HG03460 (cell line): ENCODE results near the gene PNPLA2.

Source experiments
- ATAC-seq: cut with Tn5 transposase; IDR thresholded peaks from one replicate; pipeline ENCODE4 v1.9.1; 2021; ENCODE audit not compliant: unreplicated experiment

The PNPLA2 gene

DNA sequence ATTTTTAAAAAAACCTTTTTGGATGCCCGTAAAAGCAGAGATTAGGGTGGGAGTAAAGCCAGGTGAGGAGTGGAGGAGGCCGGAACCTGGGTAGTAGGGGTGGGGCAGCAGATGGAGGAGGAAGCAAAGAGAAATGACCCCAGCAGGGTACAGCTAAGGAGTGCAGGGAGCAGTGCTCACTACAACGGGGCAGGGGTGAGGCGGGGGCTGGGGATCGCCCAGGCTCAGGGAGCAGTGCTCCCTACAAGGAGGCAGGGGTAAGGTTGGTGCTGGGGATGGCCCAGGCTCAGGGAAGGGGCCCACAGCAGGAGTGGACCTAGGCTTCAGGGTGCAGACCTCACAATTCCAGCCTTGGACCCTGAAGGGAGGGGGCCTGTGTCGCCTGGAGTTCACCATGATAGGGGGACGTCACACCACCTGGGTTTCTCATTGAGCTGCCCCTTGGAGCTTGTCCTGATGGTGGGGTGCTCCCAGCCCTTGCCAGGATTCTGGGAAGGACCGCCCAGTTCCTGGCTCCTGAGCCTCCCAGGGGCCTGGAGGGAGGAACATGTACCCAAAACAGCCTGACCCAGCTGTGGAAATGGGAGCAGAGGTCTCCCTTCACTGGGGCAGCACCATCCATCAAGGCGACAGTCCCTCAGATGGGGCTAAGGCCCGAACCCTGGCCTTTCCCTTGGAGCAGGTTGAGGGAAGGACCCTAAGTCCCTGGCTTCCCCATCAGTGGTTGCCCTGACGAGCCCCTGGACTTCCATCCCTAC is 2.9 kb upstream of the PNPLA2 start:
- ATAC-seq = no peak

DNA sequence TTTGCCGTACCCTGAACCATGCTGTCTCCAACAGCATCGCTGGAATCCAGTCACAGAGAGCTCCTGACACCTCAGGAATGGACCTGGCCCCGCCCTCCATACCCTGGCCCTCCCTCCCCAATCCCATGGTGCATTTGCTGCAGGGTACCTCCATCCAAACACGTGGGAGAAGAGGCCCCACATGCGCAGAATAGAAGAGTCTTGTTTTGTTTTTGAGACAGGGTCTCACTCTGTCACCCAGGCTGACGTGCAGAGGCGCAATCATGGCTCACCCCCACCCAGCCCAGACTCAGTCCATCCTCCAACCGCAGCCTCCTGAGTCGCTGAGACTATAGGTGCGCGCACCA is 2.3 kb upstream of the PNPLA2 start:
- no peak for ATAC-seq

DNA sequence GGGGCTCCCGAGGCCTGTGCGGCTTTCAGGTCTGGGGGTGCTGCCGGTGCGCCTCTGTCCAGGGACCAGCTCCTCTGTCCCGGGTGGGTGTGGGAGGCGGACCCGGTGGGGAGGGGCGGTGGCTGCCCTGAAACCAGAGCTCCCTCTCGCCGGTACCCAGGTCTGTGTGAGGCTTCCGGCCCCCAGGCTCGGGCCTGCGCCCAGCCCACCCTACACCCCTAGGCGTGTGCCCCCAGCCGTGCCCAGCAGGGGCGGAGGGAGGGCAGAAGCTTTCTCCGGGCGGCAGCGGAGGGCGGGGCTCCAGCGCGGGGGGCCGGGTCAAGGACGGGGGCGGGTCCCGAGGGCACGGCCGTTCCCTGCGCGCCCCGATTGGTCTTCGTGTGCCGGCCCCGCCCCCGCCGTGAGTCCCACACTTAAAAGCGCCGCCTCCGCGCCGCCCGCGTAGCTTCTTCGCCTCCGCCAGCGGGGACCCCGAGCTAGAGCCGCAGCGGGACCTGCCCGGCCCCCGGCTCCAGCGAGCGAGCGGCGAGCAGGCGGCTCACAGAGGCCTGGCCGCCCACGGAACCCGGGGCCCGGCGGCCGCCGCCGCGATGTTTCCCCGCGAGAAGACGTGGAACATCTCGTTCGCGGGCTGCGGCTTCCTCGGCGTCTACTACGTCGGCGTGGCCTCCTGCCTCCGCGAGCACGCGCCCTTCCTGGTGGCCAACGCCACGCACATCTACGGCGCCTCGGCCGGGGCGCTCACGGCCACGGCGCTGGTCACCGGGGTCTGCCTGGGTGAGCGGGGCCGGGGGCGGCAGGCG is 616 bp downstream of the PNPLA2 start:
- peak; percentile 58 for ATAC-seq

DNA sequence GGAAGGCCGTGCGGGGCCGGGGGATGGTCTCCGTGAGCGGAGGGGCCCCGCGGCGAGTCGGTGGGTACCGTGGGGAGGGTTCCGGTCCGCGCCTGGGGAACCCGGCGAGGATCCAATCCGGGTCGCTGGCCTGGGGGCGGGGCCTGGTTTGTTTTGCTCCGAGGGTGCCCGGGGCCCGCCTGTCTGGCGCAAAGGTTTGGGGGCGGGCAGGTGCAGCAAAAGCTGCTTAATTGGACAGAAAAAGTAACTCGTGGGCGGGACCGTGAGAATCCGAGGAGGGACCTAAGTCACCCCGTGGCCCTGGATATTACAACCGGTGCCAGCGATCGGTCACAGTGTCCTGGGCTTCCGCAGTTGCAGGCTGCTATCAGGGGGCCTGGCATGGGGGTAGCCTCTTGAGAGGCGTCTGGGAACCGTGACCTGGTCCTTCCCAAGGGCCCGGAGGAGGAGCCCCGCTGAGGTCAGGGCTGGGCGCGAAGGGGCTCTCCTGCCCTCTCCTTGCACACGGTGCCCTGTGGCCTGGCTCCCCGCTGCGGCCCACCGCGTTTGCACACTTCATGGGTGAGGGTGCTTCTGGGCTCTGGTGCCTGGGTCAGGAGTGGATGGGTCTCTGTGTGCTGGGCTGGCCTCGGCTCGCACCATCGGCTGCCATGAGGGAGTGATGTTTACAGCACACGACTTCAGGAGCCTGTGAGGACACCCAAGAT is 1.4 kb downstream of the PNPLA2 start:
- ATAC-seq = peak; percentile 56

DNA sequence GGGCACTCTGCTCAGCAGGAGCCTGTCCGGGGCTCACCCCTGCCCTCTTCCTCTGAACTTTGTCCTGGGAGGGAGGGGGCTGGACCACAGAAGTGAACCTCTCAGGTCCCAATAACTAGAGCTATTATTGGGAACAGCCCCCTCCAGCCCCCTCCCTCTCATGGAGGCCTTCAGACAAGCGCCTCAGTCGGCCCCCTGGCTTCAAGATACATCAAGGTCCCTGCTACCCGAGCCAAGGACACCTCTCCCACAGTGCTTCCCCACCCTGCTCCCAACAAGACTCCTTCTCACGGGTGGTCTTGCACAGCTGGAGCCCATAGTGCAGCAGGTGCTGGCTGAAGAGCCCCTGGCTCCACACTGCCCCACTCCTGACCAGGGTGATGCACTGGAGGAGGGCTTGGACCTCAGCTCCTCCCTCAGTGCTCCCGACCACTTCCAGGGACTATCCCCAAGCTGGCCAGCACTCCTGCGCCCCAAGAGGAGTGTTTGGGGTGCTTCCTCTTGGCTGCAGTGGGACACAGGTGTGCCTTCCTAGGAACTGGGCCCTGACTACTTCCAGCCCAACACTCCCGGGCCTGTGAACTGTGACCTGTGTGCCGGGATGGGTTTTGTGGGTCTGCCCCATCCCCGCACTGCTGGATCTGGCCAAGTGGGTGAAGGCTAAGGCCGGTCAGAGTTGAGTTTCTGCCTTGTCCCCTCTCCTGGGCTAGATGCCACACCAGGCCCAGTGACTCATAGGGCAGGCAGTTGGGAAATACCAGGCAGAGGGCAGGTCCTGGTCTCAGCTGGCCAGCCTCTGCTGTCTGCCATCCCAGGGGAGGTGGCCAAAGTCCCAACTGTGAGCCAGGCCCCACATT is 2.2 kb downstream of the PNPLA2 start:
- ATAC-seq = no peak

DNA sequence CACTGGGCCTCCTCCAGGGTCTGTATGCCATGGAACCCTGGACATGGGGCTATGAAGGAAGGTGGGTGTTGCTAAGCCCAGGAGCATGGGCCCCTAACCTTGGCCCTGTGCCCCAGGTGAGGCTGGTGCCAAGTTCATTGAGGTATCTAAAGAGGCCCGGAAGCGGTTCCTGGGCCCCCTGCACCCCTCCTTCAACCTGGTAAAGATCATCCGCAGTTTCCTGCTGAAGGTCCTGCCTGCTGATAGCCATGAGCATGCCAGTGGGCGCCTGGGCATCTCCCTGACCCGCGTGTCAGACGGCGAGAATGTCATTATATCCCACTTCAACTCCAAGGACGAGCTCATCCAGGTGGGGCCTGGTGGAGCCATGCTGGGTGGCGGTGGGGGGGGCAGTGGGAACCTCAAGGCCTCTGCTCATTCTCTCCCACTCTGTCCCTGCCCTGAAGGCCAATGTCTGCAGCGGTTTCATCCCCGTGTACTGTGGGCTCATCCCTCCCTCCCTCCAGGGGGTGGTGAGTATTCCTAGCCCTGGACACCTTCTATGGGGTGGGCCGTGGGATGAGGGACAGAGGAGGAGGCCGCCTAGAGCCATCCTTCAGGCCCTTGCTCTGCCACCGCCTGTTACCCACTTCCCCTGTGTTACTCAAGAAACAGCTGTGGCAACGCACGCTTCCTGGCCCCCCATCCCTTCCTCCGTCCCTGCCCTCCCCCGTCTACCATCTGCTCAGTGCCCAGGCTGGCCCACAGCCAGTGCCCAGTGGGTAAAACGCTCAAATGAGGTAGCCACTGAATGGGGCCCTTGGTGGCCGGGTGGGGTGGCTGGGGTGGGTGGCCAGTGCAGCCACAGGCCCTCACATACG is 3.0 kb downstream of the PNPLA2 start:
- no peak for ATAC-seq

DNA sequence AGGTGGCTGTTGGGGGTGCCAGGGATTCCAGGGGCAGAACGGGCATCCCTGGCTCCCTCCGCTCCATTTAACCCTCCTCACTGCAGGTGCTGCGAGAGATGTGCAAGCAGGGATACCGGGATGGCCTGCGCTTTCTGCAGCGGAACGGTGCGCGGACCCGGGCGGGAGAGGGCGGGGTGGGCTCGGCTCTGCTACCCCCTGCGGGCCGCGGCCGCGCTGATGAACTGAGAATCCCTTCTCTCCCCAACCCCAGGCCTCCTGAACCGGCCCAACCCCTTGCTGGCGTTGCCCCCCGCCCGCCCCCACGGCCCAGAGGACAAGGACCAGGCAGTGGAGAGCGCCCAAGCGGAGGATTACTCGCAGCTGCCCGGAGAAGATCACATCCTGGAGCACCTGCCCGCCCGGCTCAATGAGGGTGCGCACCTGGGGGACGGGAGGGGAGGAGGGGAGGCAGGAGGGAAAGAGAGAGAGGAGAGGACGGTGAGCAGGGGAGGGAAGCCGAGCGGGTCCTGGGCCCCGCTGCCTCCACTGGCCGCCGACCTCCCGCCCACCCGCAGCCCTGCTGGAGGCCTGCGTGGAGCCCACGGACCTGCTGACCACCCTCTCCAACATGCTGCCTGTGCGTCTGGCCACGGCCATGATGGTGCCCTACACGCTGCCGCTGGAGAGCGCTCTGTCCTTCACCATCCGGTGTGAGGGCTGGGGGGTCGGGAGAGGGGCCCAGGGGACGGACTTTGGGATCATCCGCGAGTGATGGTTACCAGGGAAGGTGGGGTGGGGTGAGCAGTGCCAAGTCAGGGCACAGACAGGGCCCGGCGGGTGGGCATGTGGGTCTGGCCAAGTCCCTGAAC is 5.0 kb downstream of the PNPLA2 start:
- ATAC-seq = no peak

DNA sequence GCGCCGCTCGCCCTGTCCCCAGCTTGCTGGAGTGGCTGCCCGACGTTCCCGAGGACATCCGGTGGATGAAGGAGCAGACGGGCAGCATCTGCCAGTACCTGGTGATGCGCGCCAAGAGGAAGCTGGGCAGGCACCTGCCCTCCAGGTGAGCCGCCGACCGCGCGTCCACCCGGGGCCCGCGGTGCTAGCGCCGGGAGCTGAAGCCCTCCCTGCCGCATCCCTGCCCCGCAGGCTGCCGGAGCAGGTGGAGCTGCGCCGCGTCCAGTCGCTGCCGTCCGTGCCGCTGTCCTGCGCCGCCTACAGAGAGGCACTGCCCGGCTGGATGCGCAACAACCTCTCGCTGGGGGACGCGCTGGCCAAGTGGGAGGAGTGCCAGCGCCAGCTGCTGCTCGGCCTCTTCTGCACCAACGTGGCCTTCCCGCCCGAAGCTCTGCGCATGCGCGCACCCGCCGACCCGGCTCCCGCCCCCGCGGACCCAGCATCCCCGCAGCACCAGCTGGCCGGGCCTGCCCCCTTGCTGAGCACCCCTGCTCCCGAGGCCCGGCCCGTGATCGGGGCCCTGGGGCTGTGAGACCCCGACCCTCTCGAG is 5.7 kb downstream of the PNPLA2 start:
- no peak for ATAC-seq

DNA sequence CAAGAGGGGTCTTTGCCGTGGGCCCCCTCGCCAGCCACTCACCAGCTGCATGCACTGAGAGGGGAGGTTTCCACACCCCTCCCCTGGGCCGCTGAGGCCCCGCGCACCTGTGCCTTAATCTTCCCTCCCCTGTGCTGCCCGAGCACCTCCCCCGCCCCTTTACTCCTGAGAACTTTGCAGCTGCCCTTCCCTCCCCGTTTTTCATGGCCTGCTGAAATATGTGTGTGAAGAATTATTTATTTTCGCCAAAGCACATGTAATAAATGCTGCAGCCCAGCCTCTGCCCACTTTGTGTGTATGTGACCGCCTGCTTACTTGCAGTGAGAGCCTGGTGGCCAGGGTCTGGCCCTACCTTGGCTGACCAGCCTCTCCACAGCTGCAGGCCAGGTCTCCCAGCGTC is 6.2 kb downstream of the PNPLA2 start:
- ATAC-seq = no peak

DNA sequence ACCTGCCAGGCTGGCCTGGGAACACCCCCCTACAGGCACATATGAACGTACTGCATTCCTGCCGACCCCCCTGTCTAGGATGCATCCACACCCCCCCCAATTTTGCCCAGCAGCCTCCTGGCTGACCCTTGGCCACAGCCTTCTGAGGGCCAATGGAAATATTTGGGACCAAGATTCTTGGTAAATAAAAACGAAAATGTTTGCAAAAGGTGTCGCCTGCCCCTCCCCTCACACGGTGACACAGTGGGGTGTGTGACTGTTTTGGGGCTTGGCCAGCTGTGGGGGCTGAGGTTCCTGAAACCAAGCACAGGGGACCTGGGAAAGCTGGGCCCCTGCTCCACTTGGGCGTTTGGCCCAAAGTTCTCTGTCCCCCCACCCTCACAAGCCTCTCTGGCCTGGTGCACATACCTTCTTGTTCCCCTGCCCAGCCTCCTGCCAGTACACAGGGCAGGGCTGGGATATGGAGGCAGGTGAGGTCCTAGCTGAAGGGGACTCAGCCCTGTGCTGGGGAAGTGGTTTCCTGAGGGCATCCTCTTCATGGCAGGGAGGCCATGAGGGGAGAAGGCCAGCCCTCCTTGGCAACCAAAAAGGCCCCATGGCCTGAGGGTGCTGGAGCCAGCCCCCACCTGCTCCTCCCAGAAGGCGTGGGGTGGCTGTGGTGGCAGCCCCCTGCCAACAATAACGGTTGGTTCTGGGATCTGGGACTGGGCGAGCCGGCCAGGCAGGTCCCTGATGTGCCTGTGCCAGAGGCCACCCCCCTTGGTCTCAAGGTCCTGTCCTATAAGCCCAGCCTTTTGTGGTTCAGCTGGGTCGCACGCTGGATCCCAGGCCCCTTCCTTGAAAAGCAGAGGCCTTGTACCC is 6.9 kb downstream of the PNPLA2 start:
- ATAC-seq = no peak

DNA sequence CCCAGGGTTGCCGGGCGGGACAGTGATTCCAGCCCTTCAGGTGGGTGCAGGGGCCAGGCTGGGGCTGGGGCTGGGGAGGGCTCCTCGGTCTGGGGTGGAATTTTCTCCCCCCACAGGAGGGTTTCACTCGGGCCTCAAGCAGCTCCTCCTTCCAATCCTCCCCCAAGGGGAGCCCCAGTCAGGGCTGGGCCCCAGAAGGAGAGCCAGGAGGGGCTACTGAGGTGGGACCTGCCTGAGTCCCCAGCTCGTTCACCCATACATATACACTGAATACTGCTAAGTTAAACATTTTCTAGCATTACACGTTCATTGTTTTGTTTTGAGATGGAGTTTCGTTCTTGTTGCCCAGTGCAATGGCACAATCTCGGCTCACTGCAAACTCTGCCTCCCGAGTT is 7.5 kb downstream of the PNPLA2 start:
- ATAC-seq = no peak

DNA sequence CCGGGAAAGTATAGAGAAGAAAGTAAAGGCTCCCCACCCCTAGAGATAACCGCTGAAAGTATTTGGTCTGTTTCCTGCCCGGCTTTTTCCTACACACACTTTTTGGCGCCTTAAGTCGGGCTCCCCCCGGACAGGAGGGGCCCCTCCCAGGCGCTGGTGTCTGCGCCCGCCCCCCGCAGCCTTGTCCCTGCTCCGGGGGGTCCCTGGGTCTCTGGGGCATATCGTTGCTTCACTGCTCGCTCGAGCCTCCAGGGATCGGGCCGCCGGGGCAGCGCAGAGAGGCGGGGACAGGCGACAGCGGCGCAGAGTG is 8.1 kb downstream of the PNPLA2 start:
- ATAC-seq = no peak

DNA sequence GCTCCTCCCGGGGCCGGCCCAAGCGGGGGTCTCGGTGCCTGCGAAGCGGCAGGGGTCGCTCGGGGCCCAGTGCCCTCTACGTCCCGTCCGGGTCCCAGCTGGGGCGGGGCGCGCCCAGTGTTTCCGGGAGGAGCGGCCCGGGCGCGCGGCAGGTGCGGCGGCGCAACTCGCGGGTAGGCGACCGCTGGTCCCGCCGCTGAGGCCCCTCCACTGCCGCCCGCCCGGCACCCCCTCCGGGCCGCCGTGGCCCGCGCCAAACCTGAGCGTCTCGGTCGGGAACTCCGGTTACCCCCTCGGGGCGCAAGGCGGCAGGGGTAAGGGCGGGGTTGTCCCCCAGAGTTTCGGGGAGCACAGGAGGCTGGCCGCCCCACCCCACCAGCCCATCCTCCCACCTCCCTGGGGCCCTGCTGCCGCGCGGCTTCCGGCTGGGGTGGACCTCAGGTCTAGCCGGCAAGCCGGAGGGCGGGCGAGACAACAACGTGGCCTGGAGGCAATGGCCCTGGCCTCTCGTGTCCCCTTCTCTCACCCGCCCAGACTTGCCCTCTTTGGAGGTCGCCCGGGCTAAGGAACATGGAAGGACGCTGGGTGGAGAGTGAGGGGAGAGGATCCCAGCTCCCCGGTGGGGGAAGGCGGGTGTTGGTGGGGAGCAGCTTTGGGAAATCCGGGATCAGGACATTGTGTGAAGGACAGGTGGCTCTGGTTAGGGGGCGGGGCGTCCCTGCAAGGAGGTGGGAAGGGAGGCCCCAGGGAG is 8.6 kb downstream of the PNPLA2 start:
- peak; percentile 37 for ATAC-seq

DNA sequence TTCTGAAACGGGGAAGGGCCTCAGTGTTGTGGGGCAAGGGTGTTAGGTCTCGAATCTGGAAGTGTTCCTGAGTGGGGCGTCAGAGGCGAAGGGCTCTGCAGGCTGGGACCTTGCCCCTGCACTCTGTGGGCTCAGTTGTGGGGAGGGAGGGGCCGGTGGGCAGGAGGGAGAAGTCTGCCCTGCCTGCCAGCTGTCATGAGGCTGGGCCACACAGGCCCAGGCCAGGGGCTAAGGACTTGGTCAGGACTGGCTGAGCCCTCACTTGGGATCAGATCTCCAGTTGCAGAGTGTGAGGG is 9.1 kb downstream of the PNPLA2 start, which contains the start of gene CRACR2B:
CRACR2B (plus strand) TSS at position 23 of the 296 bp plus-strand sequence. CDS start 689 bp downstream, outside the sequence.
- no peak for ATAC-seq

DNA sequence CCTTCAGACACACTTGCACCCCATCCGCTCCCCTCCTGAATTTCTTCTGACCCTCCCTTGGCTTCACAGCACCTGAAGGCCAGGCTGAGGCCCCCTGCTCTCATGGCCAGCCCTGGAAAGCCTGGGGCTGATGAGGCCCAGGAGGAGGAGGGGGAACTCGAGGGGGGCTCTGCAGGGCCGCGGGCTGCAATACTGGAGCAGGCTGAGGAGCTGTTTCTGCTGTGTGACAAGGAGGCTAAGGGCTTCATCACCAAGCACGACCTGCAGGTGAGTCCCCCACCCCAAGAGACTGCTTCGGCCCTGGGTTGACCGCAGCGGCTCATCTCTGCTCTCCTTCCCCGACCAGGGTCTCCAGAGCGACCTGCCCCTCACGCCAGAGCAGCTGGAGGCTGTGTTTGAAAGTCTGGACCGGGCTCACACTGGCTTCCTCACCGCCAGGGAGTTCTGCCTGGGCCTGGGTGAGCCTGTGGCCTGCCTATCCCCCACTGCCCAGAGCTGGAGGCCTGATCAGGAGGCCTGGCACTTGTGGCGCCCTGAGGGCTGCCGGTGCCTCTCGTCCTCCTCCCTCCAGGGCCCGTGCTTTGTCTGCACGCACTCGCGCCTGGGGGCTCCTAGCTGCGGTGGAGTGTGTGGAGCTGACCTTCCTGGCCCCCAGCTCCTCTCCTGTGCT is 9.9 kb downstream of the PNPLA2 start:
- ATAC-seq = no peak

DNA sequence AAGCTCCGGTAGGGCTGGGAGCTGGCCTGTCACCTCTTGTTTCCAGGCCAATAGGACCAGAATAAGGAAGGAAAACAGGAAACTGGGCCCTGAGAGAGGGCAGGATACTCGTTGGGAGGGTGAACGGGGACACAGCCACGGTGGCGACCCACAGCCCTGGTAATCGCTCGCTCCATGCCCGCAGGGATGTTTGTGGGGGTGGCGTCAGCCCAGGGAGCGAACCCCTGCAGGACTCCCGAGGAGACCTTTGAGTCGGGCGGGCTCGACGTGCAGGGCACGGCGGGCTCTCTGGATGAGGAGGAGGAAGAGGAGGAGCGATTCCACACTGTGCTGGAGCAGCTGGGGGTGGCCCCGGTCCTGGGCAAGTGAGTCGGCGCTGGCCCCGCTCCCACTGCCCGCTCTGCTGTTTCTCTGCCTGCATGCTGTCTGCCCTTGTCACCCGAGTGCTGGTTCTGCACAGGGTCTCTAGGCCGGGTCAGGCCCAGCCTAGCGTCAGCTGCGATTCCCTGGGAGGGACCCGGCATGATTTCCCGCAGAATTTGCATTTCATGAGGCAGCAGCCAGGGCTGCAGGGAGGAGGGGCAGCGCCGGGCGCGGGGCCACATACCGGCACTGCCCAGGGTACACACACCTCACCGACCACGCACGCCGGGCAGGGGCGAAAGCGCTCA is 10.6 kb downstream of the PNPLA2 start:
- ATAC-seq = no peak
